GM18502 (cell line): Measurements from ENCODE around the gene CHKA.

ENCODE experiments used
- ATAC-seq: cut with Tn5 transposase; IDR thresholded peaks from one replicate; pipeline ENCODE4 v1.9.1; 2021; ENCODE audit warnings: mild to moderate bottlenecking; ENCODE audit not compliant: unreplicated experiment, poor library complexity

CHKA gene

DNA sequence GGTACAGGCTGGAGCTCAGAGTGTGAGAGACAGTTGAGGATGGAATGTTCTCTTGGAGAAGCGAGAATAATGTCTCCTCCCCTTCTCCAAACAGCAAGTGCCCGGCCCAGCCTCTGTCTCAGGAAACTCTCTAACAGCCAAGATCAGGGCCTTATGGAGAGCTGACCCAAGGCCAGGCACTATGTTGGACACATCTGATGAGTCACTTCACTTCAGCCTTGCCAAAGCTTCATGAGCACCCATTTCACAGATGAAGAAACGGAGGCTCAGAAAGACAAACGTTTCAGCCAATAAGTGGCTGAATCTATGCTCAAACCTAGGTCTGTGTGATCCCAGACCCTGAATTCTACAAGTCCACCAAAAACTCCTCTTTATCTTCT, 22.1 kb upstream of the CHKA start:
- no peak for ATAC-seq

DNA sequence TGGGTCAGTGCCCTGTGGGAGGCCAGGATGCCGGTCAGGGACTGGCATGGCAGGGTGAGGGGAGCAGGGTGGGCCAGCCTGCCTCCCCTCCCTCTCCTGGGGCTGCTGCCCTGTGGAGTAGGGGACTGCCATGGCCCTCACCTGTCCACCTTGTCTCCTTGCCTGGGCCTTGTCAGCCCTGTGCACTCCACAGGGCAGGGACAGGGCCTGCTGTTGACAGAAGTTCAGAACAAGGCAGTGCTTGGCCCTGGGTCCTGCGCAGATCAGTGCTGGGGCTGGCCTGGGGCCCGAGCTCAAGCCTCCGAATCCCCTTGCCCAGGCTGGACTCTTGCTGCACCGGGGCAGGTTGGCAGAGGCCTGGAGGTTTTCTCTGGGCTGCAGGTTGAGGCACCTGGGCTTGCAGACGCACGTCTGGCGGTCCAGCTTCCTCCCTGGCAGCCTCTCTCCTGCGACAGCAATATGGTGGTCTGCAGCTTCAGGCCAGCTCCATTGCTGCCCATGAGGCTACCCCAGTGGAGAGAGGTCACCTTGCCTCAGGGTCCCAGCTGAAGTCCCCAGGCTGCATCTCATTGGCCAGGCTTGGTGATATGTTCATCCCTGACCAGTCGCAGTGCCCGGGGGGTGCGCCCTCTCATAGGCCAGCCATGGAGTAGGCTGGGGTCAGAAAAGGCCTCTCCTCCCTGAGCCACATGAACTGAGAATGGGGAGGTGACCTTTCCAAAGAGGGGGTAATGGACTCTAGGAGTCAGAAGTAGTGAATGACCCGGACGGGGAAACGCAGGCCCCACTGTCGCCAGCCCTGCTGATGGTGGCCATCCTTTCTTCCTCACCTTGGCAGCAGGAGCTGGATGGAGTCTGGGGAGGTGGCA, 21.5 kb upstream of the CHKA start:
- ATAC-seq: no peak

DNA sequence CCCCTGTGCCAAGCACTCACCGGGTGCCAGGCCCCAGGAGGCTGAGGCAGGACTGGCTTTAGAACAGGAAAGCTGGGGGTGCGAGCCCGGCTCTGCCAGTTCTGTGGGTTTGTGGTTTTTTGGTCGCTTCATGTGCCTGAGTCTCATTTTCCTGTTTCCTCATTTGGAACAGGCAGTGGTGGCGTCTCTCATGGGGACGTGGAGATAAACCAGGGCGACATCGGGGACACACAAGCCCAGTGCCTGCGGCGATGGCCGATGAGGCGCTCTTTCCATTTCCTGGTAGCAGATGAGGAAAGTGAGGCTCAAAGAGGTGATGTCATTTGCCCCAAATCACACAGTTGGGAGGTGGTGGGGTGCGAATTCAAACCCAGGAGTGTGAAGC, 20.8 kb upstream of the CHKA start:
- no peak for ATAC-seq

DNA sequence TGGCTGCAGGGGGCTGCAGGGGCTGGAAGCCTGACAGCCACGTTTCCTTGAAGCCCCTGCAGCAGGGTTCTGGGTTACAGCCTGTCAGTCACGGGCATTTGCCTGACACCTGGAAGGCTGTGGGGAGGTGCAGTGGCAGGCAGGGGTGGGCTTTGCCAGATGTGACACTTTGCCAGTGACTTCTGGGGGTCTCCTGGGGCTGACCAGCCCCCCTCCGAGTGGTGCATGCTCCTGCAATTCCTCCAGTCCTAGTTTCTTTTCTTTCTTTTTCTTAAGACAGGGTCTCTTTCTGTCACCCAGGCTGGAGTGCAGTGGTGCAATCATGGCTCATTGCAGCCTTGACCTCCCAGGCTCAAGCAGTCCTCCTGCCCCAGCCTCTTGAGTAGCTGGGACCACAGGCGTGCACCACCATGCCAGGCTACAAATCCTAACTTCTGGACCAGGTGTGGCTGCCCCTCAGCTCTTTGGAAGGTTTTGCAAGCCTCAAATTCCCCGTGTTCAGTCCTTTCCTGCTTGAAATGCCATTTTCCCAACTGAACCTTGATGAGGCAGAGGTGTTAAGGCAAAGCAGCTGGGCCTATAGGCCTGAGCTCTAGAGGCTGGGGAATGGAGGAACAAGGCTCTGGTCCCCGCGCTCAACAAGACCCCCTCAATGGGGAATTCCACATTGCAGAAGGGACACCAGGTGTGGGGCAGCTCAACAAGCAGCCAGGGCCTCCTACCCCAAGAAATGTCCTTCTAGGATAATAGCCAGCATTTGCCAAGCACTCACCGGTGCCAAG, 20.2 kb upstream of the CHKA start:
- ATAC-seq: no peak

DNA sequence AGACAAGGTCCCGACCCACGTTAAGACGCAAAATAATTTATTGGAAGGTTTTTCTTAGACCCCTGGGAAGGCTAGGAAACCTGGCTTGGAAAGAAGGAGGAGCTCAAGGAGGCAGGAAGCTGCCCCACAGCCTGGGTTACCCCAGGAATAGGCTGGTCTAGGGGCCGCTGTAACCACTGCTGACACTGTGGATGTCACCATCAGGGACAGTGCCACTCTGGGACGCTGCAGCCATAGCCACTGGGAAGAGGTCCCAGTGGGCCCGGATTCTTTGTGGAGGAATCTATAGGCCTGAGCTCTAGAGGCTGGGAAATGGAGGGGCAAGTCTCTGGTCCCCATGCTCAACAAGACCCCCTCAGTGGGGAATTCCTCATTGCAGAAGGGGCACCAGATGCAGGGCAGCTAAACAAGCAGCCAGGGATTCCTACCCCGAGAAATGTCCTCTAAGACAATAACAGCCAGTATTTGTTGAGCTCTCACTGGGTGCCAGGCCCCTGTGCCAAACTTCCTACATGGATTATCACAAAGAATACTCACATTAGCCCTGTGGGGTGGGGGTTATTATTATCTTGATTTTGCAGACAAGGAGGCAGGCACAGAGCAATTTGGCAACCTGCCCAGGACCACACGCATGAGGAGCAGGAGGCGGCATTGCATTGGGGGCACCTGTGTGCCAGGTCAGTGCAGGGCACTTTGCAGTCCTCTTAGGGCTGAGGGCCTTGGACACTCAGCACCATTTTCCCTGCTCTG, 19.5 kb upstream of the CHKA start:
- no peak for ATAC-seq

DNA sequence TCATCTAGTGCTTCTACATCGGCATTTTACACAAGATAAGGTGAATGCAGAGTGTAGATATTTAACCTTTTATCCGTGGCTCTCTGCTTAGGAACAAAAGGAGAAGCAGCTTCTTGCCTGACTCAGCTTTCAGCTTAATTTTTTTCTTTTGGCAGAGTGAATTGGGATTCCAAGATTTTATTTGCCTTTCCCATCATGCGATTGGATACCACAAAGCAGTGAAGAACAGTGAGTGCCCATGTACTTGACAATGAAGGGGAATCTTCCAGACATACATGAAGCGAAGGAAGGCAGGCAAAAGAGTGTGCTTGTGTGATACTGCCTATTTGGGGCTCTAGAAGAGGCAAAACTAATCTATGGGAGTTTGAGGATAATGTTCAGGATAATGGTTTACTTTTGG, 17.0 kb upstream of the CHKA start:
- no peak for ATAC-seq

DNA sequence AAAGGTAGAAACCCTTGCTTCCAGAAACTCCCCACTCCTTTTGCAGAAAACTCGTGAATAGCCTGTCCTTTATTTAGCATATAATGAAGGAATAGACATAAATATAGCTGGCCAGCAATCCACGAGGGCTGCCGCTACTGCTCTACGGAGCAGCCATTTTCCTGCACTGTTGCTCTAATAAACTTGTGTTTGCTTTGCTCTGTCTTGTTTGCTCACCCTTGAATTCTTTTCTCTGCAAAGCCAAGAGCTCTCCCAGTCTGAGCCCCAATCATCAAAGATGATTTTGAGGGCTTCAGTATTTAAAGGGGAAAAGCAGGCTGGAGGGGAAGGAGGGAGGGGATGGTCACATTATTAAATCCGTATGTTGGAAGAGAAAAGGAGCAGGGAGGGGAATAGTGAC, 16.6 kb upstream of the CHKA start:
- ATAC-seq: no peak

DNA sequence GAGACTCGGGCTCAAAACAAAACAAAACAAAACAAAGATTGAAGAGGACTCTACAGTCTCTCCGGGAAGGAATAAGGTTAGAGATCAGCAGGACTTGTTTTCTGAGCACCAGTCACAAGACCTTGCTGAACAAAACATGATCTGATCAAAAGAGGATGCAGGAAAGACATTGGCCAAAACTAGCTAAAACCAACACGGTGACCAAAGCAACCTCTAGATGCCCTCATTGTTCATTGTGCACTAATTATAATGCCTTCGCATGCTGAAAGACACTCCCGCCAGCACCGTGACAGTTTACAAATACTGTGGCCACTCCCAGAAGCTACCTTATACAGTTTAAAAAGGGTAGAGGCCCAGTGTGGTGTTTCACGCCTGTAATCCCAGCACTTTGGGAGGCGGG, 15.7 kb upstream of the CHKA start:
- no peak for ATAC-seq

DNA sequence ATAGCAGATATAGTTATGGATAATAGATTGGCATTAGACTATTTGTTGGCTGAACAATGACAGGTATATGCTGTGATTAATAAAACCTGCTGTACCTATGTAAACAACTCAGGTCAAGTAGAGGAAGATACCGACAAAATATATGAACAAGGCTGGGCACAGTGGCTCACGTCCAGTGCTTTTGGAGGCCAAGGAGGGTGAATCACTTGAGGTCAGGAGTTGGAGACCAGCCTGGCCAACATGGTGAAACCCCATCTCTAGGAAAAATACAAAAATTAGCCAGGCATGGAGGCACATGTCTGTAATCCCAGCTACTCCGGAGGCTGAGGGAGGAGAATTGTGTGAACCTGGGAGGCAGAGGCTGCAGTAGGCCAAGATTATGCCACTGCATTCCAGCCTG, 14.0 kb upstream of the CHKA start:
- ATAC-seq: no peak

DNA sequence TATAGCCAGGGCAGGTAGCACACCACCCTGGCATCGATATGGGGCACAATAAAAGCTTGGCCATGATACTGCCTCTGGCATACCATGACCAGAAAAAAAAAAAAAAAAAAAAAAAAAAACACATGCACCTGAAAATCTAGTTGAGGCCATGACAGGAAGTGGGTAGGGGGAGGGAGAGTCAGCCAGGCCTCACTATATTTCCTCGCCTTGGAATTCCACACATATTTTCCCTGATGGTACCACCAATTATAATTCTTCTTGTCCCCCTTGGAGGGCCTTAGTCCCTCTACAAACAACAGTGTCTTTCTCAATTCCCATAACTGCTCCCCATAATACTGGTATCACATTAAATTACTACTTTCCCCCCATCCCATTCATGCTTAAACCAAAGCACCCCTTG, 12.6 kb upstream of the CHKA start:
- ATAC-seq: no peak

DNA sequence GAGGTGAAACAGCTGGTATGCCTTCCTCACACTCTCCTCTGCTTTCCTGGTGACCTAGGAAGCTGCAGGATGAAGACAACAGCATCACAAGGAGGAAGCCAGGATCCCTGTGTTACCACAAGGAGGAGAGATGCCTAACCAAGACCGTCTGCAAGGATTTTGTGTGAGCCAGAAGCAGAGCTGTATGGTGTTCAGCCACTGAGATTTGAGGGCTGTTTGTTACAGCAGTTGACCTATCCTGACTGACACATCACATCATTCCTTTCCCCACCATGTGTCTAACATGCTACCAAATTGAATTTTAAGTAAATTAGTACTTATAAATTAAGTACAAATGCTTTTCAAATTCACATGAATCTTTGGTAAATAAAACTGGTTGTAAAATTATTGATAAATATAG, 8.9 kb upstream of the CHKA start:
- no peak for ATAC-seq

DNA sequence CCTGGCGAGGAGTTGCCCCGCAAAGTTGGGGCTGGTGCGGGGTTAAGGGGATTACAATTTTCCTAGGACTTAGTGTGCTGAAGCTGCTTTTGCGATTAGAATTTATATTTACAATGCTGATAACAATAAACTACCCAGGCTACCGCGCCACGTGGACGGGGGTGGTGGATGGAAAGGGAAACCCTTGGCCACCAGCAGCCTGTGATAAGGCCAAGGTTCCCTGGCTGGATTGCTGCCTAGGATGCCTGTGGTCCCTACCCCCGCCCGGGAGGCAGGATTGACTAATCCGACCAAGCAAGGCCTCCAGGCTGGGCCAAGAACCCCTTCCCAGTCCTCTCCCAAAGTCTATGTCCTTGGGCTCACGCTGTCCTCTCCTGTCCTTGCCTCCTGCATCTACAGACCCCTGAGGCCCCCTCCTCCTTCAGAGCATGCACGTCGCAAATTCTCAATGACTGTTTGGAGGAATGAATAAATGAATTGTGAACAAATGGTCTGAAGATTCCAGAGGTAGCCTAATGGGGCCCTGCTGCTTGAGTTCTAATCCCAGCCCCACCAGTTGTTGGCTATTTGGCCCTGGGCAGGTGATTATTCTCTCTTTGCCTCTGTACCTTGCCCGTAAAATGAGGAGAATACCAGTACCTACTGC, 7.6 kb upstream of the CHKA start:
- no peak for ATAC-seq

DNA sequence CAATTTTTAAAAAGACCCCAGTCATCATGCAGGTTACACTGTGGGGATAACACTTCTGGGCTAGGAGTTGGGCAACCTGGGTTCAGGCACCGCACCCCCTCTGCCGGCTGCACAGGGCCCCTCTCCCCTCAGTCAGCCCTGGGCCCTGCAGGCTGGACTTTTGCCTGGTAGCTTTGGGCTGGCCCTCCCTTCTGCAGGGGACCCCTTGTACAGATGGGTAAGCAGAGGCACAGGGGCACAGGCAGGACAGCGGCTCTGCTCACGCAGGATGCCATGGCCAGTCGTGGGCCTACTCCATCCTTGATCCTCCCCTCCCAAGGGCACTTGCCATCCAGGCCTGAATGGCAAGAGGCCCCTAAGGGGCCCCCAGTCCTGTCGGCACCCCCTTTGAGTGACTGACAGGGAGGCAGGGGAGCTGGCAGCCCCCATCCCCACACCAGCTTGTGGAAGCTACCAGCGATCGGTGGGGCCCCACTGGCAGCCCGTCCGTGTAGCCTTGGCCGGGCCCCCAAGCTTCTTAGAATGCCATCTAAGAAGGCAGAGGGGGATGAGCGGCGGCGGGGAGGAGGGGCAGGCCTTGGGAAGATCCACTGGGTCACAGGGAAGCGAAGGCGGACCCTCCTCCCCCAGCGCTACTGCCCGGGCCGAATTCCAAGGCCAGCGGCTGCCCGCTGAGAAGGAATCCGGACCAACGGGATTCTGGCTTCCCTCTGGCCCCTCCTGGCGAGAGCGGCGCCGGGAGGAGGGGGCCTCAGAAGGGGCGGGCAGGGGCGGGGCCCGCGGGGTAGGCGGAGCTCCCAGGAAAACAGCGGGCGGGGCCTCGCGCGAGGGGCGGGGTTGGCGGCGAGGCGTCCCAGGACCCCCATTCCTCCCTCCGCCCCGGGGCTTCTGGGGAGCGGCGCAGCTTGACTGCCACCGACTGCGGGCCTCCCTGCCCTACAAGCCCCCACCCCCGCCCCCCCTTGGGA, 6.8 kb upstream of the CHKA start:
- ATAC-seq: no peak

DNA sequence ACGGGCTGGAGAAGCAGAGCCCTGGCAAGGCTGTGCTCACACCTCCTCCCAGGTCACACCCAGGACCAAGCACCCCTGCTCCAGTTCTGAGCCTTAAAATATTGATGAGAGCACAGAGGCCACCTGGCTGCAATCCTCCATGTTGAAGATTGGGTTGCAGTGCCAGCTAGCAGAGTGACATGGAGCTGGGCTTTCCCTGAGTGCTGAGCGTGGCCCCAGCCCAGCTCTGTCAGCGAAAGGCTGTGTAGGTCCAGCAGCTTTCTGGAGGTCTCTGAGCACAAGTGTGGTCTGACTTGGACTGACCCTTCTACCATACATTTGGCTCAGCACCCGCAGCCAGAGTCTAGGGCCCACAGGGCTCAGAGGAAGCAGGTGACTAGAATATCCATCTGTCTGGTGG, 4.0 kb upstream of the CHKA start:
- no peak for ATAC-seq

DNA sequence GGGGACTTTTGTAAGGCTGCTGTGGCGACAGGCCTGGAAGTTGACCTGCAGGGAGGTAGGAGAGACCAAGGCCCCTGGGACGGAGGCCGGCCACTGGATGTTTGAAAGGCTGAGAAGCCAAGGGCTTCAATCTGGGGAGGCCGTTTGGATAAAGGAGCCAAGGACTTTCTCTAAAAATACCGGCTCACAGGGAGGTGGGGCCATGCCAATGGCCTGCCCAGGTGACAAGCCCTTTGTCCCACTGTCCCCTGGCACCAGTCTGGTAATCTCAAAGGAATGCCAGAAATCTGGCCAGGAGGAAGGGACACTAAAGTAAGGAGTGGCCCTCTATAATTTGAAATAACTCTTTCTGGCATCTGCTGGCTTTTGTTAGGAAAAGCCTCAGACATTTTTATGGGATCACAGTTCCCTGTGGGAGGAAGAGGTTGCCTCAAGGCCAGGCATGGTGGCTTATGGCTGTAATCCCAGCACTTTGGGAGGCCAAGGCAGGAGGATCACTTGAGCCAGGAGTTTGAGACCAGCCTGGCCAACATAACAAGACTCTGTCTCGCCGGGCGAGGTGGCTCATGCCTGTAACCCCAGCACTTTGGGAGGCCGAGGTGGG, 1.9 kb upstream of the CHKA start:
- no peak for ATAC-seq

DNA sequence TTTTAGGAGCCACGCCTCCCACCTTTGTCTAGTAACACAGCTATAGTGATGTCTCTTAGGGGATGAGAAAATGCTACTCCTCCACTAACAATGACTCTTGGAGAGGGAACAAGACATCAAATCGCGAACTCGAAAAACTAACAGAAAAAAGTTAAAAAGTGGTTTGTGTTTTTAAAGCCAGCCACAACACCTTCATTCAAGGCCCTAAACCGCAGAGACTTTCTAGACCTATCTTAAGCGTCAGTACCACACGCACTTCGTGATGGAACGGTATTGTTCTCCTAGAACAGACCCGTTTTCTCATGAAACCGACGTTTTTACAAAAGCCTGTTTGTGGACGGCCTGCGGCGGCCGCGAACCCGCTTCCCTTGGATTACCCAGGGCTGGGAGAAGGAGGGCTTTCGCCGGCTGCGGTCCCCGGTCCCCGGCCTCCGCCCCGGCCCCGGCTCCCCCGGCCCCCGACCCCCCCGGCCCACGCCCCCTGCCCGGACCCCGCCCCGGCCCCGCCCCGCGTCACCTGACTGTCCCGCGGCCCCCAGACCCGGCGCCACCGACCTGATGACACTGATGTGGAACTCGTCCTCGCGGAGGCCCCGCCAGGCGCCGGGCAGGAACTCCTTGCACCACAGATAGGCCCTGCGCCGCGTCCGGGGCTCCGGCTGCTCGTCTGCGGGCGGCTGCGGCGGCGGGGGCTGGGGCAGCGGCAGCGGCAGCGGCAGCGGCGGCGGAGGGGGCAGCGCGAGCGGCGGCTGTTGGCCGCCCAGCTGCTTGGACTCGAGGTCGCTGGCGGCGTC, 718 bp downstream of the CHKA start:
- ATAC-seq: peak; percentile 14

DNA sequence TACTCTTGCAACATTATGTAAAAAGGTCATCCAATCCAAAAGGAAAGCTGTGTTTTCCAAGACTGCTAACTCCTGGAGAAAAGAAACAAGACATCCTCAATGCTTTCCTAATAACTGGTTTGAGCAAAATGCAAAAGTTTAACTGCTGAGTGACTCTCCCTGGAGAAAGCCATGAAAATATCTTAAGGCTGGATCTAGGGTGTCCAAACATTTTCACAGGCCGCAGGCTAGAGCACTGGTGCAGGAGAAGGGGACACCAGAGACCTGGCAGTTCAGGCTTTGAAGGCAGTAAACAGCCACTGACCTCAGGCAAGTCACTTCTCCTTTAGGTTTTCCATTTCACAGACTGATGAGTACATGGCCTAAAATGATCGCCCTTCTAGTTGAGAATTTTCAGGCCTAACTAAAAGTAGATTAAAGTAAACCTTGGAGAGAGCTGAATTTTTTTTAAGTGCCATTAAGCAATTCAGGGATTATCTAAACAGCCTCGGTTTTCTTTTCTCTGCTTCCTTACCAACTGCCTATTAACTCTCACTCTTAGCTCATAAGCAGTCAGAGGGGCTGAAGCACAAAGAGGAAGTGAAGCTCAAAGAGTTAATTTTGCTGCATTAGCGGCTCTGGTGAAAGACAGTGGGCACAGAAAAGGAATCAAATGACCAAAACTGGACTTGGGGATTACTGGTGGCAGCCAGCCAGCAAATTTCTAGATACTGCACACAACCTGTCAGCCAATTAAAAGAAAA, 2.3 kb downstream of the CHKA start:
- no peak for ATAC-seq
